Measurements from ENCODE around the gene EMC1. TPM values are rescaled to one million over a fixed set of nuclear protein-coding genes. Genes with fewer than 3 reads are reported as not detected.

The EMC1 gene
- total RNA-seq, 1 experiment from 2014 or later, result 60.0 TPM

DNA sequence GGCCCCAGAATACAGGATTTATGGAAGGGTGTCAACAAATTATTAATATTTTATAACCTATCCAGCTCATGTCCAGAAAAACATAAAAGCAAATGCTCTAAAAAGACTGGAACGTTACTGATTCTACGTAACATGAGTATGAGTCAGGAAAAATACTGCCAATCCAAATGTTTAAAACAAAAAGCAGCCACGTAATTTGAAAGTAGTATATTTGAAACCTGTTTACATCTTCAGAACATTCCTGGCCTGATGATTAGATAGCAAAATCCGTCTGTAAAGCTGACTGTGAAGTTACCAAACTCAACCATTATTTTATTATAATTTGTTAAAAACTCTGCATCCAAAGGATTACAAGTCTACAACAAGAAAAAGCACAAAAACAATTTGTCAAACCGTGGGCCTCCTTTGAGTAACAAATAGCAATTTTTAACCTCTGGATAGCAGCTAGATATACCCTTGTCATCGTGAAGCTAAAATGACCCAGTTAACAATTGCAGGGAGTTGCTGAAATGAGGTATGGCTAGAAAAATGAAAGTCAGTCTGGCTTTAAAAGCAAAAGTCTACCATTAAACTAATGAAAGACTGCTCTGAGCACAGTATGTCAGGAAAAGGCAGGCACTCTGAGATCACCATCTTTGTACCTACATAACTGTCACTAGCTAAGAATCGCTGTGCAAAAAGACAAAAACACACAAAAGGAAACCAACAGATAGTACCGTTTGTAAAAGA is 42.5 kb downstream of the EMC1 start:
- H3K27ac Mint-ChIP-seq, result peak overlapping the region; percentile 84 to 98 (median 97)
- H3K4me3 Mint-ChIP-seq, result peak overlapping the region; percentile 82 to 90
- Histone ChIP-seq H3K4me2 (ENCODE audit: insufficient read depth, insufficient read length, low read length) (peak overlapping the region; percentile 99), H3K23ac (ENCODE audit: insufficient read length, low read depth, low read length) (no peak overlapping the region), H2BK5ac (ENCODE audit: insufficient read length, low read length) (no peak overlapping the region), H2BK120ac (ENCODE audit: low read depth, low read length, poor library complexity, severe bottlenecking) (no peak overlapping the region), H2BK20ac (ENCODE audit: low read depth, low read length, poor library complexity, severe bottlenecking) (no peak overlapping the region), H3K79me2 (ENCODE audit: insufficient read depth, low read length) (peaks cover 51% of the 10 kb centered on the region), H3K27ac (ENCODE audit: insufficient read length, low read depth, low read length) (peak overlapping the region; percentile 15), H4K8ac (replicated peaks; ENCODE audit: insufficient read length, low read depth, low read length) (no peak overlapping the region), H4K5ac (ENCODE audit: insufficient read length, low read depth, low read length) (peak overlapping the region; percentile 46), H3K56ac (ENCODE audit: insufficient read length, low read depth, low read length) (peak overlapping the region; percentile 57), H2BK15ac (ENCODE audit: low read depth, low read length) (no peak overlapping the region), H3K18ac (ENCODE audit: insufficient read length, low read depth, low read length) (no peak overlapping the region), H3K4me1 (ENCODE audit: insufficient read depth, low read length) (no peaks in the 10 kb centered on the region; the same call in 1 of the 2 replicates), H3K23me2 (ENCODE audit: insufficient read length, low read depth, low read length, poor library complexity, severe bottlenecking) (peaks cover 11% of the 10 kb centered on the region), H3K9ac (ENCODE audit: extremely low read depth, insufficient read length, low read length) (peak overlapping the region; percentile 92), H4K91ac (ENCODE audit: insufficient read length, low read depth, low read length) (no peak overlapping the region), H4K20me1 (ENCODE audit: control insufficient read depth, insufficient read depth, insufficient read length) (no peaks in the 10 kb centered on the region), H2AFZ (ENCODE audit: low read length) (no peak overlapping the region), H3K27me3 (ENCODE audit: insufficient read depth, low read length) (no peaks in the 10 kb centered on the region), H2BK12ac (ENCODE audit: insufficient read length, low read depth, low read length) (no peak overlapping the region), H3K79me1 (ENCODE audit: insufficient read depth, low read depth, low read length, poor library complexity, severe bottlenecking) (peaks cover 10% of the 10 kb centered on the region), H3K9me3 (ENCODE audit: control insufficient read depth, low read depth, low read length) (no peaks in the 10 kb centered on the region), H3K4ac (ENCODE audit: low read depth, low read length) (no peak overlapping the region), H3K14ac (ENCODE audit: insufficient read depth, low read length) (peak overlapping the region; percentile 94; the same call in 1 of the 2 replicates), H3T11ph (ENCODE audit: low read length) (no peak overlapping the region), H2AK5ac (ENCODE audit: insufficient read length, low read length) (no peak overlapping the region)
- H3K27me3 Mint-ChIP-seq (ENCODE audit: low read depth), result no peaks in the 10 kb centered on the region
- DNase-seq, result no peak
- WGBS (ENCODE audit: extremely low coverage, insufficient read length, low lambda C conversion rate), result no CpG with 5 or more reads among the region's 8 CpGs
- no peaks in the 10 kb centered on the region for H3K9me3 Mint-ChIP-seq
- H3K4me1 Mint-ChIP-seq, result peaks cover 27 to 28% of the 10 kb centered on the region in 2 experiments
- TF ChIP-seq, protein P1, sequence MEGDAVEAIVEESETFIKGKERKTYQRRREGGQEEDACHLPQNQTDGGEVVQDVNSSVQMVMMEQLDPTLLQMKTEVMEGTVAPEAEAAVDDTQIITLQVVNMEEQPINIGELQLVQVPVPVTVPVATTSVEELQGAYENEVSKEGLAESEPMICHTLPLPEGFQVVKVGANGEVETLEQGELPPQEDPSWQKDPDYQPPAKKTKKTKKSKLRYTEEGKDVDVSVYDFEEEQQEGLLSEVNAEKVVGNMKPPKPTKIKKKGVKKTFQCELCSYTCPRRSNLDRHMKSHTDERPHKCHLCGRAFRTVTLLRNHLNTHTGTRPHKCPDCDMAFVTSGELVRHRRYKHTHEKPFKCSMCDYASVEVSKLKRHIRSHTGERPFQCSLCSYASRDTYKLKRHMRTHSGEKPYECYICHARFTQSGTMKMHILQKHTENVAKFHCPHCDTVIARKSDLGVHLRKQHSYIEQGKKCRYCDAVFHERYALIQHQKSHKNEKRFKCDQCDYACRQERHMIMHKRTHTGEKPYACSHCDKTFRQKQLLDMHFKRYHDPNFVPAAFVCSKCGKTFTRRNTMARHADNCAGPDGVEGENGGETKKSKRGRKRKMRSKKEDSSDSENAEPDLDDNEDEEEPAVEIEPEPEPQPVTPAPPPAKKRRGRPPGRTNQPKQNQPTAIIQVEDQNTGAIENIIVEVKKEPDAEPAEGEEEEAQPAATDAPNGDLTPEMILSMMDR (conservative IDR thresholded peaks at IDR 0.05), result no peak
- peaks cover 0 to 10% (median 5%) of the 10 kb centered on the region in 3 experiments; a peak in 6 of 7 replicates for H3K36me3 Mint-ChIP-seq (ENCODE audit: insufficient read depth in 1 of 3, low read depth in 3 of 3)

Measured in H9 (cell line).